GM23248 (cell line): Measurements from ENCODE around the gene WNK2.

Experiments used
- EZH2 ChIP-seq: fragments of 200-600 bp; sonication (generic); IDR thresholded peaks from 2 replicates; pipeline ENCODE4 v1.6.1; 2018; ENCODE audit warnings: antibody characterized with exemption, mild to moderate bottlenecking; ENCODE audit not compliant: insufficient read depth, poor library complexity, severe bottlenecking
- EZH2phosphoT487 ChIP-seq: fragments of 200-600 bp; sonication (generic); IDR thresholded peaks from 2 replicates; pipeline ENCODE4 v1.6.1; 2018; ENCODE audit warnings: antibody characterized with exemption, moderate library complexity, mild to moderate bottlenecking, low read depth; ENCODE audit not compliant: insufficient read depth

GRCh38 chr9:93184432-93185265, 710 bp downstream of the WNK2 start:
- TF ChIP-seq EZH2 (no peak), EZH2phosphoT487 (no peak)
